ENCODE results near the gene TTI1. TPM values are rescaled to one million over a fixed set of nuclear protein-coding genes. Genes with fewer than 3 reads are reported as not detected.
"Not testable (repeated sequence)": the region's sequence is repeated elsewhere in the genome, so short reads cannot be mapped to it uniquely, and the experiment has no call there.

Gene TTI1
- polyA plus RNA-seq, 1 donor from 2014 or later, result 20.0 TPM

DNA sequence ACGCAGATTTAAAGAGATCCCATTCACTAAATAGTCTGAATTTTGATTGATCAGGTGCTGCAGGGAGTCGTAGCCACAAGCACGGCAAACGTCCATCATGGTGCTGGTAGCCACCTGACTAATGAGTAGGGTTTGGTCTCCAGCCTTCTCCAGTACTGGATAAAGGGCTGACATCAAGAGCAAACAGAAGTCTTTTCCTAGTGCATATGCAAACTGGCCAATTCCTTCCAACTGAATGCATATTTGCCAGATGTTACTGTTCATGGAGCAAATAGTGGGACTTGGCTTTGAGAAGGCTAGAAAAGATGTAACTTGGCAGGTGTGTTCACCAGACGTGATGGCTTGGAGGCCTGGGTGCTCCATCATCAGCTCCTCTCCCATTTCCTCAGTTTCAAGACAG is 21.6 kb downstream of the TTI1 start:
- H3K36me3 ChIP-seq (ENCODE audit: insufficient read depth, low read length), result no peaks in the 10 kb centered on the region
- H3K9ac ChIP-seq (ENCODE audit: low read length), result no peak overlapping the region
- no peak overlapping the region for H3K27ac ChIP-seq (ENCODE audit: low read length)
- TF ChIP-seq EZH2 (IDR thresholded peaks at IDR 0.05; ENCODE audit: borderline replicate concordance, insufficient read depth, low read length, poor library complexity, severe bottlenecking), result no peak
- TF ChIP-seq EP300 (conservative IDR thresholded peaks at IDR 0.05; ENCODE audit: poor library complexity, severe bottlenecking), result no peak
- TF ChIP-seq, protein P1, sequence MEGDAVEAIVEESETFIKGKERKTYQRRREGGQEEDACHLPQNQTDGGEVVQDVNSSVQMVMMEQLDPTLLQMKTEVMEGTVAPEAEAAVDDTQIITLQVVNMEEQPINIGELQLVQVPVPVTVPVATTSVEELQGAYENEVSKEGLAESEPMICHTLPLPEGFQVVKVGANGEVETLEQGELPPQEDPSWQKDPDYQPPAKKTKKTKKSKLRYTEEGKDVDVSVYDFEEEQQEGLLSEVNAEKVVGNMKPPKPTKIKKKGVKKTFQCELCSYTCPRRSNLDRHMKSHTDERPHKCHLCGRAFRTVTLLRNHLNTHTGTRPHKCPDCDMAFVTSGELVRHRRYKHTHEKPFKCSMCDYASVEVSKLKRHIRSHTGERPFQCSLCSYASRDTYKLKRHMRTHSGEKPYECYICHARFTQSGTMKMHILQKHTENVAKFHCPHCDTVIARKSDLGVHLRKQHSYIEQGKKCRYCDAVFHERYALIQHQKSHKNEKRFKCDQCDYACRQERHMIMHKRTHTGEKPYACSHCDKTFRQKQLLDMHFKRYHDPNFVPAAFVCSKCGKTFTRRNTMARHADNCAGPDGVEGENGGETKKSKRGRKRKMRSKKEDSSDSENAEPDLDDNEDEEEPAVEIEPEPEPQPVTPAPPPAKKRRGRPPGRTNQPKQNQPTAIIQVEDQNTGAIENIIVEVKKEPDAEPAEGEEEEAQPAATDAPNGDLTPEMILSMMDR (IDR thresholded peaks at IDR 0.05; ENCODE audit: poor library complexity, severe bottlenecking), result no peak
- TF ChIP-seq TAF1 (IDR thresholded peaks at IDR 0.05; ENCODE audit: low read depth), result no peak
- TF ChIP-seq SMC3 (conservative IDR thresholded peaks at IDR 0.05; ENCODE audit: poor library complexity), result no peak
- TF ChIP-seq RAD21 (conservative IDR thresholded peaks at IDR 0.05), result no peak
- no peak for TF ChIP-seq POLR2AphosphoS5 (IDR thresholded peaks at IDR 0.05)
- TF ChIP-seq, protein P2, sequence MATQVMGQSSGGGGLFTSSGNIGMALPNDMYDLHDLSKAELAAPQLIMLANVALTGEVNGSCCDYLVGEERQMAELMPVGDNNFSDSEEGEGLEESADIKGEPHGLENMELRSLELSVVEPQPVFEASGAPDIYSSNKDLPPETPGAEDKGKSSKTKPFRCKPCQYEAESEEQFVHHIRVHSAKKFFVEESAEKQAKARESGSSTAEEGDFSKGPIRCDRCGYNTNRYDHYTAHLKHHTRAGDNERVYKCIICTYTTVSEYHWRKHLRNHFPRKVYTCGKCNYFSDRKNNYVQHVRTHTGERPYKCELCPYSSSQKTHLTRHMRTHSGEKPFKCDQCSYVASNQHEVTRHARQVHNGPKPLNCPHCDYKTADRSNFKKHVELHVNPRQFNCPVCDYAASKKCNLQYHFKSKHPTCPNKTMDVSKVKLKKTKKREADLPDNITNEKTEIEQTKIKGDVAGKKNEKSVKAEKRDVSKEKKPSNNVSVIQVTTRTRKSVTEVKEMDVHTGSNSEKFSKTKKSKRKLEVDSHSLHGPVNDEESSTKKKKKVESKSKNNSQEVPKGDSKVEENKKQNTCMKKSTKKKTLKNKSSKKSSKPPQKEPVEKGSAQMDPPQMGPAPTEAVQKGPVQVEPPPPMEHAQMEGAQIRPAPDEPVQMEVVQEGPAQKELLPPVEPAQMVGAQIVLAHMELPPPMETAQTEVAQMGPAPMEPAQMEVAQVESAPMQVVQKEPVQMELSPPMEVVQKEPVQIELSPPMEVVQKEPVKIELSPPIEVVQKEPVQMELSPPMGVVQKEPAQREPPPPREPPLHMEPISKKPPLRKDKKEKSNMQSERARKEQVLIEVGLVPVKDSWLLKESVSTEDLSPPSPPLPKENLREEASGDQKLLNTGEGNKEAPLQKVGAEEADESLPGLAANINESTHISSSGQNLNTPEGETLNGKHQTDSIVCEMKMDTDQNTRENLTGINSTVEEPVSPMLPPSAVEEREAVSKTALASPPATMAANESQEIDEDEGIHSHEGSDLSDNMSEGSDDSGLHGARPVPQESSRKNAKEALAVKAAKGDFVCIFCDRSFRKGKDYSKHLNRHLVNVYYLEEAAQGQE (IDR thresholded peaks at IDR 0.05; ENCODE audit: borderline replicate concordance), result no peak
- TF ChIP-seq MXI1 (conservative IDR thresholded peaks at IDR 0.05; ENCODE audit: poor library complexity, severe bottlenecking), result no peak
- no peaks in the 10 kb centered on the region for H3K27me3 ChIP-seq (ENCODE audit: insufficient read depth, low read depth, low read length)
- H3K9me3 ChIP-seq (ENCODE audit: low read length), result no peaks in the 10 kb centered on the region
- no peaks in the 10 kb centered on the region for H4K20me1 ChIP-seq (ENCODE audit: insufficient read depth)
- peaks cover 2% of the 10 kb centered on the region for H3K79me2 ChIP-seq (replicated peaks; ENCODE audit: insufficient read depth, low read length)
- no peak overlapping the region for H2AFZ ChIP-seq (ENCODE audit: low read depth, low read length)
- no peaks in the 10 kb centered on the region for H3F3A ChIP-seq (ENCODE audit: insufficient read depth, low read length, poor library complexity, severe bottlenecking)
- no peak overlapping the region for H3K4me3 ChIP-seq (ENCODE audit: low read length)
- no peak overlapping the region for H3K4me2 ChIP-seq (ENCODE audit: low read length)
- no peaks in the 10 kb centered on the region for H3K9me2 ChIP-seq (ENCODE audit: insufficient read depth, low read length)

DNA sequence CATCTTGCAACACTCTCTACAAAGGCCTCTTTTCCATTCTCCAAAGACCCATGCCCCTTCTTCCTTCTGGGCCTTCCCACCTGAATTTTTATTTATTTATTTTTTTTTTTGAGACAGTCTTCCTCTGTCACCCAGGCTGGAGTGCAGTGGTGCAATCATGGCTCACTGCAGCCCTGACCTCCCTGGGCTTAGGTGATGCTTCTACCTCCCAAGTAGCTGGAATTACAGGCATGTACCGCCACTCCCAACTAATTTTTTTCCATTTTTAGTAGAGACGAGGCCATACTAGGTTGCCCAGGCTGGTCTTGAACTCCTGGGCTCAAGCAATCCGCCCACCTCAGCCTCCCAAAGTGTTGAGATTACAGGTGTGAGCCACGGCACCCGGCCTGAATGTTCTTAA is 23.8 kb downstream of the TTI1 start:
- H3F3A ChIP-seq (ENCODE audit: insufficient read depth, low read length, poor library complexity, severe bottlenecking); H3K36me3 ChIP-seq (ENCODE audit: insufficient read depth, low read length); H3K9me3 ChIP-seq (ENCODE audit: low read length); H3K4me3 ChIP-seq (ENCODE audit: low read length); H3K27me3 ChIP-seq (ENCODE audit: insufficient read depth, low read depth, low read length); H3K79me2 ChIP-seq (replicated peaks; ENCODE audit: insufficient read depth, low read length); H3K4me2 ChIP-seq (ENCODE audit: low read length); H3K9me2 ChIP-seq (ENCODE audit: insufficient read depth, low read length); H3K27ac ChIP-seq (ENCODE audit: low read length); H4K20me1 ChIP-seq (ENCODE audit: insufficient read depth); H3K9ac ChIP-seq (ENCODE audit: low read length); H2AFZ ChIP-seq (ENCODE audit: low read depth, low read length): not testable (repeated sequence)

Data from neural cell (in vitro differentiated cells).